DND-41 (cell line): ENCODE data around the gene DTX1.

Source experiments
- ATAC-seq: fragments of 200-7000 bp; cut with Tn5 transposase; 3 replicates; pipeline ENCODE4 v1.9.1; 2021; ENCODE audit warnings: low read depth; ENCODE audit not compliant: insufficient read depth
- DNase-seq: peaks from one replicate; pipeline ENCODE4 v3.0.0-alpha.2; 2020
- H2AFZ ChIP-seq: 2 replicates; pipeline ENCODE4 v1.6.0; 2012; ENCODE audit warnings: low read depth, low read length
- H3K27ac ChIP-seq: 2 replicates; pipeline ENCODE4 v1.5.1; 2012; ENCODE audit warnings: low read length, inconsistent platforms
- H3K27me3 ChIP-seq: fragments of 200-600 bp; sonication (generic); 2 replicates; pipeline ENCODE4 v1.6.0; 2012; ENCODE audit warnings: low read length, mild to moderate bottlenecking, inconsistent platforms; ENCODE audit not compliant: insufficient read depth, poor library complexity
- H3K36me3 ChIP-seq: 2 replicates; pipeline ENCODE4 v1.5.1; 2012; ENCODE audit warnings: low read length, inconsistent platforms; ENCODE audit not compliant: insufficient read depth
- H3K4me1 ChIP-seq: 2 replicates; pipeline ENCODE4 v1.5.1; 2012; ENCODE audit warnings: mild to moderate bottlenecking, low read length; ENCODE audit not compliant: insufficient read depth
- H3K4me2 ChIP-seq: 2 replicates; pipeline ENCODE4 v1.6.0; 2012; ENCODE audit warnings: mild to moderate bottlenecking, moderate library complexity, low read length, inconsistent platforms; ENCODE audit not compliant: insufficient read depth
- H3K4me3 ChIP-seq, 2 experiments: fragments of 200-600 bp in 1 of 2; shearing (Covaris generic) in 1 of 2; 2 replicates each; pipeline ENCODE4 v1.5.1; 2012 to 2016; ENCODE audit warnings: inconsistent platforms in 2 of 2, low read length in 2 of 2, mild to moderate bottlenecking in 2 of 2, low read depth in 1 of 2, moderate library complexity in 1 of 2
- H3K79me2 ChIP-seq: 2 replicates; pipeline ENCODE4 v1.6.0; 2012; ENCODE audit warnings: low read length, inconsistent platforms; ENCODE audit not compliant: insufficient read depth
- H3K9ac ChIP-seq: 2 replicates; pipeline ENCODE4 v1.6.0; 2012; ENCODE audit warnings: low read depth, mild to moderate bottlenecking, inconsistent platforms, low read length, moderate library complexity
- H3K9me3 ChIP-seq: 2 replicates; pipeline ENCODE4 v1.5.1; 2012; ENCODE audit warnings: low read length, moderate library complexity, mild to moderate bottlenecking, inconsistent platforms; ENCODE audit not compliant: insufficient read depth, severe bottlenecking
- H4K20me1 ChIP-seq: 2 replicates; pipeline ENCODE4 v1.6.0; 2012; ENCODE audit warnings: low read length; ENCODE audit not compliant: insufficient read depth
- CTCF ChIP-seq: IDR thresholded peaks from 2 replicates; pipeline ENCODE4 v1.5.1; 2012; ENCODE audit warnings: borderline replicate concordance, low read length, moderate library complexity, mild to moderate bottlenecking; ENCODE audit not compliant: poor library complexity, severe bottlenecking; ENCODE audit errors: extremely low read depth
- EZH2 ChIP-seq: IDR thresholded peaks from 3 replicates; pipeline ENCODE4 v1.6.1; 2012; ENCODE audit warnings: borderline replicate concordance, low read depth, mild to moderate bottlenecking, moderate library complexity, low read length, inconsistent platforms; ENCODE audit not compliant: severe bottlenecking

Gene DTX1

DNA sequence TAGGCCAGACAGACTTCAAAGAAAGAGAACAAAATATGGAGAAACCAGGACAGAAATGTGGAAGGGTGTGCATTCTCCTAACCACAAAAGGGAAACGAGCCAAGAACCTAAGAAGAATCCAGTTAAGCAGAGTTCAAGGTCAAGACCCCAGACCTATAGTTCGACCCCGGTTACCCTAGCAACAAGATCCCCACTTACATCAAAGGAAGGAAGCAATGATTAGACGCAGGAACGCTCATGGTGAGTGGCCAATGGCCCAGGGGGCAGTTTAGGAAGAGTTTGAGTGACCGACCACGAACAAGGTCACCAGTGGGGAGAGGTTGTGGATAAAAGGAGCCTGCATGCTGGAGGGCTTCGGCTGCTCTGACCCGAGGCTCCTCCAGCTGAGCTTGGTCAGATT is 42.0 kb upstream of the DTX1 start:
- Histone ChIP-seq H3K4me2 (no peak overlapping the region), H3K36me3 (peaks cover 7% of the 10 kb centered on the region; the same call in 1 of the 2 replicates), H4K20me1 (no peaks in the 10 kb centered on the region), H3K9ac (no peak overlapping the region), H3K9me3 (peaks cover 9% of the 10 kb centered on the region), H3K79me2 (no peaks in the 10 kb centered on the region), H3K27ac (no peak overlapping the region), H3K4me1 (no peaks in the 10 kb centered on the region), H2AFZ (no peak overlapping the region), H3K4me3 (no peak overlapping the region), H3K27me3 (no peaks in the 10 kb centered on the region)
- DNase-seq (no peak), ATAC-seq (no peak)
- TF ChIP-seq EZH2 = no peak

GRCh38 chr12:113016796-113017195 is 39.7 kb upstream of the DTX1 start:
- TF ChIP-seq CTCF (no peak), EZH2 (no peak)
- no peaks in the 10 kb centered on the region for H4K20me1 ChIP-seq
- H3K4me3 ChIP-seq = no peak overlapping the region
- H3K36me3 ChIP-seq = no peaks in the 10 kb centered on the region; the same call in 1 of the 2 replicates
- H2AFZ ChIP-seq = no peak overlapping the region
- no peaks in the 10 kb centered on the region for H3K27me3 ChIP-seq
- H3K9ac ChIP-seq = no peak overlapping the region
- no peak for ATAC-seq
- no peaks in the 10 kb centered on the region for H3K79me2 ChIP-seq
- peaks cover 2% of the 10 kb centered on the region for H3K9me3 ChIP-seq
- no peak overlapping the region for H3K27ac ChIP-seq
- no peaks in the 10 kb centered on the region for H3K4me1 ChIP-seq
- H3K4me2 ChIP-seq = no peak overlapping the region
- DNase-seq = no peak

DNA sequence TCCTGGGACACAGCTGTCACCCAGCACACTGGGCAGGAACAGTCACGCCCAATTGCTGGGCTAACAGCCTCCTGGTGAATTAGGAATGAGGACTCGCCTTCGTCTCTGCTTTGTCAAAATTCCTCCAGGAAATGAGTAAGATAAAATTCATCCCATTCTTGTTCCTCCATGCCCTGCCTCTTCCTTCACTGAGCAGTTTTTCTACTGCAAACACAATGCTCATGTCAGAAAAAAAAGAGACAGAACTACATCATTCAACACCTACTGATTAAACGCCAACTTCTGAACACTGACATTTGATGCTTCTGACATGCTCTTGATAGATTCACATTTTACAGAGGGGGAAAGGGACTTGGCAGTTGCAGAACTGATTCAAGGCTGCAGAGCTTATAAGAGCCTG is 37.5 kb upstream of the DTX1 start:
- Histone ChIP-seq H3K79me2 (no peaks in the 10 kb centered on the region), H2AFZ (no peak overlapping the region), H3K9ac (no peak overlapping the region), H3K9me3 (no peaks in the 10 kb centered on the region), H3K4me3 (no peak overlapping the region), H3K36me3 (no peaks in the 10 kb centered on the region), H3K4me2 (no peak overlapping the region), H3K27ac (no peak overlapping the region), H3K4me1 (no peaks in the 10 kb centered on the region), H4K20me1 (no peaks in the 10 kb centered on the region), H3K27me3 (no peaks in the 10 kb centered on the region)
- TF ChIP-seq EZH2 (no peak), CTCF (no peak)
- ATAC-seq (no peak), DNase-seq (no peak)

DNA sequence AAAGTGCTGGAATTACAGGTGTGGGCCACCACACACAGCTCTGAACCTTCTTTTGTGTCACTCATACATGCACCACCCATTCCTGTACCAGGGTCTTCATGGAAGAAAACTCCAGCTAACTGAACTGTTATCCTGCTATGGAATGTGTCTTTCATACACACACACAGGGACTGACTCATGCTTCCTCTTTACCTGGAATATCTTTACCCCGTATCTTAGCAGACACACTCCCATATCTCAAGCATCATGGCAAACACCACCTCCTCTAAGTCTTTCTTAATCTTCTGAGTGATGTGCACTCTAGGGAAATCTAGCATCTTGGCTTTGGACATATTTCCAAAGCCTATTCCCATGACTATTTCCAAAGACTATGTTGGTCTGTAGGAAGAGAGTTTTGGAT is 35.0 kb upstream of the DTX1 start:
- H3K27ac ChIP-seq = no peak overlapping the region
- no peaks in the 10 kb centered on the region for H3K79me2 ChIP-seq
- no peaks in the 10 kb centered on the region for H4K20me1 ChIP-seq
- TF ChIP-seq EZH2 = no peak
- TF ChIP-seq CTCF = no peak
- H3K4me1 ChIP-seq = no peaks in the 10 kb centered on the region
- no peak overlapping the region for H3K4me2 ChIP-seq
- ATAC-seq (no peak), DNase-seq (no peak)
- H3K4me3 ChIP-seq = no peak overlapping the region
- no peaks in the 10 kb centered on the region for H3K27me3 ChIP-seq
- no peaks in the 10 kb centered on the region for H3K9me3 ChIP-seq
- no peak overlapping the region for H3K9ac ChIP-seq
- H3K36me3 ChIP-seq = no peaks in the 10 kb centered on the region
- H2AFZ ChIP-seq = no peak overlapping the region
